SK-MEL-5 (cell line): ENCODE results near the gene NRXN3. TPM values are rescaled to one million over a fixed set of nuclear protein-coding genes. Genes with fewer than 3 reads are reported as not detected.

Source experiments
- DNase-seq: peaks from one replicate; pipeline ENCODE4 v3.0.0-alpha.2; 2016; ENCODE audit warnings: low read depth, low spot score
- in situ Hi-C: cut with HindIII; loops from 2 replicates; pipeline ENCODE4 v1.10.0; 2016; ENCODE audit warnings: low sequenced_read_pairs, high pct_unique_total_duplicates, low pct_unique_long_range_greater_than_20kb
- total RNA-seq: library from RNA; depleted of rRNA; stranded (reverse); fragments of >200 nt; shearing (Covaris generic); gene quantifications from 2 replicates; pipeline ENCODE4 v1.2.3, GENCODE V29; 2014

The NRXN3 gene
- total RNA-seq, 1 experiment from 2014 or later: 0.03 TPM

- DNase-seq: no peak
- in situ Hi-C loops: no loop called here
Observed at GRCh38 chr14:79491161-79491560, 1321.0 kb downstream of the NRXN3 start.

GRCh38 chr14:79493081-79493645, 1323.0 kb downstream of the NRXN3 start:
- DNase-seq: no peak
- in situ Hi-C loops: no loop called here

- DNase-seq: no peak
- in situ Hi-C loops: no loop called here
Observed at GRCh38 chr14:79496701-79497100, 1326.5 kb downstream of the NRXN3 start.

GRCh38 chr14:79500489-79500888, 1330.3 kb downstream of the NRXN3 start:
- in situ Hi-C loops: no loop called here

GRCh38 chr14:79502136-79502750, 1332.1 kb downstream of the NRXN3 start:
- in situ Hi-C loops: no loop called here
- DNase-seq: no peak

More at GRCh38 chr14:79500489-79500888, 1330.3 kb downstream of the NRXN3 start:
- DNase-seq: no peak

- DNase-seq: no peak
- in situ Hi-C loops: no loop called here
Observed at GRCh38 chr14:79502751-79503148, 1332.6 kb downstream of the NRXN3 start.

- DNase-seq: no peak
- in situ Hi-C loops: no loop called here
Observed at GRCh38 chr14:79510659-79511058, 1340.5 kb downstream of the NRXN3 start.

GRCh38 chr14:79511146-79511545, 1341.0 kb downstream of the NRXN3 start:
- DNase-seq: no peak
- in situ Hi-C loops: no loop called here

GRCh38 chr14:79513446-79513845, 1343.3 kb downstream of the NRXN3 start:
- no peak for DNase-seq
- in situ Hi-C loops: no loop called here

- in situ Hi-C loops: no loop called here
- no peak for DNase-seq
Observed at GRCh38 chr14:79514700-79515099, 1344.5 kb downstream of the NRXN3 start.

- DNase-seq: no peak
- in situ Hi-C loops: no loop called here
Observed at GRCh38 chr14:79515158-79515557, 1345.0 kb downstream of the NRXN3 start.

GRCh38 chr14:79516009-79516408, 1345.8 kb downstream of the NRXN3 start:
- no peak for DNase-seq
- in situ Hi-C loops: no loop called here

- DNase-seq: no peak
- in situ Hi-C loops: no loop called here
Observed at GRCh38 chr14:79525416-79525815, 1355.2 kb downstream of the NRXN3 start.

- in situ Hi-C loops: no loop called here
- no peak for DNase-seq
Observed at GRCh38 chr14:79528828-79529416, 1358.7 kb downstream of the NRXN3 start.

- in situ Hi-C loops: no loop called here
- no peak for DNase-seq
Observed at GRCh38 chr14:79530555-79530954, 1360.4 kb downstream of the NRXN3 start.

- DNase-seq: no peak
- in situ Hi-C loops: no loop called here
Observed at GRCh38 chr14:79534703-79535353, 1364.7 kb downstream of the NRXN3 start.

- in situ Hi-C loops: no loop called here
- no peak for DNase-seq
Observed at GRCh38 chr14:79540394-79540793, 1370.2 kb downstream of the NRXN3 start.

GRCh38 chr14:79542121-79542520, 1371.9 kb downstream of the NRXN3 start:
- in situ Hi-C loops: no loop called here
- no peak for DNase-seq

- DNase-seq: no peak
- in situ Hi-C loops: no loop called here
Observed at GRCh38 chr14:79543348-79543747, 1373.2 kb downstream of the NRXN3 start.
